ENCODE data around the gene BMP8B. TPM values are rescaled to one million over a fixed set of nuclear protein-coding genes. Genes with fewer than 3 reads are reported as not detected.
"Not testable (repeated sequence)": the region's sequence is repeated elsewhere in the genome, so short reads cannot be mapped to it uniquely, and the experiment has no call there.

The BMP8B gene
- total RNA-seq, 1 experiment from 2014 or later: 12.6 TPM

DNA sequence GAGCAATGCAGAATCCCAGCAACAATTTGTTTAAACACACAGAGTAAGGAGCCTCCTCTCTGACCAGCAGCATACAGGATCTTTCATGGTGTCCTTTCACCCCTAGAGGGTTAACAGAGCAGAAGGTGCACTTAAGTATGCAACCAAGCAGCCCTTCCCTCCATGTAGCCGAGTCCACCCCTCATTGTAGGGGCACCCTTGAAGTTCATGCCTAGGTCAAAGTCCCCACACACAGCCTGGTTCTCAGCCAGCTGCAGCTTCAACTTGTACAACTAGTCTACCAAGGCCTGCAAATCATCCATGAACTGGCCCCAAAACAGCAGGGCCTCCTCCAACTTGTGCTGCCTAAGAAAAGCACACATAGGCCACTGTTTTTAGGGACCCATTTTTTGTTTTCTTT is 7.0 kb upstream of the BMP8B start:
- H3K4me1 ChIP-seq: peaks cover 9% of the 10 kb centered on the region
- no peak overlapping the region for H3K4me3 ChIP-seq
- no peak for DNase-seq
- H3K27me3 ChIP-seq: no peaks in the 10 kb centered on the region
- H3K36me3 ChIP-seq: no peaks in the 10 kb centered on the region
- H3K27ac ChIP-seq: no peak overlapping the region
- no peaks in the 10 kb centered on the region for H3K9me3 ChIP-seq (replicated peaks)

DNA sequence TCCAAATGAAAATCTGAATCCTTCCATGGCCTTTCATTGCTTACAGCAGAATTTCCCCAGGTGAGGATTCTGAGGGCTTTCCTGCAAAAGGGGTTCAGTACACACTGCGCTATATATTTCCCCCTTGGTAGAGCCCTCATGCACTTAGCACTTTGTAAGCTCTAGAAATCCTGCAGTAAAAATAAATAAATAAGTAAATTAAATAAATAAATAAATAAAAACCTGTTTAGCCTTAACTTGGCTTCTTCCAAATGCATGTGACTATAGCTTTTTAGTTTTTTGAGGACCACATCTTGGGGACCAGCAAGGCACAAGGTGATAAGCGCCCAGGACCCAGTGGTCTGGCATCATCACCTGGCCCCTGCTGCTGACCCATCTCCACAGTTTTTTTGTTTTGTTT is 3.2 kb upstream of the BMP8B start:
- H3K36me3 ChIP-seq: no peaks in the 10 kb centered on the region
- H3K4me3 ChIP-seq: no peak overlapping the region
- no peaks in the 10 kb centered on the region; the same call in 1 of the 2 replicates for H3K4me1 ChIP-seq
- no peaks in the 10 kb centered on the region for H3K9me3 ChIP-seq (replicated peaks)
- no peak for DNase-seq
- no peaks in the 10 kb centered on the region for H3K27me3 ChIP-seq
- H3K27ac ChIP-seq: no peak overlapping the region

GRCh38 chr1:39789571-39790110 is 976 bp upstream of the BMP8B start:
- Histone ChIP-seq H3K27me3 (no peaks in the 10 kb centered on the region), H3K4me3 (peak overlapping the region; percentile 64), H3K36me3 (no peaks in the 10 kb centered on the region), H3K27ac (no peak overlapping the region), H3K9me3 (replicated peaks) (no peaks in the 10 kb centered on the region), H3K4me1 (peaks cover 10% of the 10 kb centered on the region)
- DNase-seq: no peak

GRCh38 chr1:39788426-39788757 is 273 bp downstream of the BMP8B start:
- no peaks in the 10 kb centered on the region for H3K27me3 ChIP-seq

DNA sequence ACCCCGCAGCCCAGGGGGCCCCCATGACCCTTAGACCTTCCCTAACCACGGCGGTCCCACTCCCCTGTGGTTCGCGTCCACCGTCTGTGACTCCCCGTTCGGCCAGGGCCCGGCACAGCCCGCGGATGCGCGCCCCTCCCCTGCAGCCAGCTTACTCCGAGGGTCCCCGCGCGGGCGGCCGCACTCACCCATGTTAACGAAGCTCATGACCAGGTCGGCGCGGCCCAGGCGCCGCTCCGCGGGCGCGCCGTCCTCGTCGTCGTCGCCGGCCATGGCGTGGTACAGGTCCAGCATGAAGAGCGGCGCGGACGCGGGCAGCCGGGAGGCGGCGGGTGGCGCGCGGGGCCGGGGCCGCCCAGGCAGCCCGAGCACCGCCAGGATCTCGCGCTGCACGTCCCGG is 701 bp downstream of the BMP8B start:
- DNase-seq; H3K9me3 ChIP-seq (replicated peaks); H3K27ac ChIP-seq; H3K36me3 ChIP-seq; H3K27me3 ChIP-seq: not testable (repeated sequence)
- peaks cover 10% of the 10 kb centered on the region for H3K4me1 ChIP-seq
- peak overlapping the region; percentile 64 for H3K4me3 ChIP-seq

More at GRCh38 chr1:39788426-39788757, 273 bp downstream of the BMP8B start:
- Histone ChIP-seq H3K4me3 (peak overlapping the region; percentile 64), H3K9me3 (replicated peaks) (no peaks in the 10 kb centered on the region), H3K36me3 (no peaks in the 10 kb centered on the region), H3K4me1 (peaks cover 10% of the 10 kb centered on the region), H3K27ac (no peak overlapping the region)
- DNase-seq: no peak

- Histone ChIP-seq H3K9me3 (replicated peaks) (no peaks in the 10 kb centered on the region), H3K27ac (no peak overlapping the region), H3K4me1 (peaks cover 10% of the 10 kb centered on the region), H3K36me3 (no peaks in the 10 kb centered on the region), H3K27me3 (no peaks in the 10 kb centered on the region), H3K4me3 (peak overlapping the region; percentile 64)
- no peak for DNase-seq
Observed at GRCh38 chr1:39787468-39787867, 1.2 kb downstream of the BMP8B start.

DNA sequence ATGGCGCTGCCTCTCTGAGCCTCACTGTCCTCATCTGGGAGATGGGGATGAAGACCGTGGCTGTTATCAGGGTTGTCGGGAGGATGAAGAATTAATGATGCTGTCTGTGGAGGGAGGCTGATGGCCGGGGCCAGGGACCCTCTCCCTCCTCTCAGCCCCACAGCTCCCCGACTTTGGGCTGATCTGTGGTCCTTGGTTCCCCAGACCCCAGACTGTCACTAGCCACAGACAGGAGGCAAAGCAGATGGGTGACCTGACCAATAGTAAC is 1.6 kb downstream of the BMP8B start:
- not testable (repeated sequence) for H3K9me3 ChIP-seq (replicated peaks); H3K27me3 ChIP-seq; H3K27ac ChIP-seq; H3K36me3 ChIP-seq; H3K4me3 ChIP-seq; DNase-seq
- peaks cover 10% of the 10 kb centered on the region for H3K4me1 ChIP-seq

DNA sequence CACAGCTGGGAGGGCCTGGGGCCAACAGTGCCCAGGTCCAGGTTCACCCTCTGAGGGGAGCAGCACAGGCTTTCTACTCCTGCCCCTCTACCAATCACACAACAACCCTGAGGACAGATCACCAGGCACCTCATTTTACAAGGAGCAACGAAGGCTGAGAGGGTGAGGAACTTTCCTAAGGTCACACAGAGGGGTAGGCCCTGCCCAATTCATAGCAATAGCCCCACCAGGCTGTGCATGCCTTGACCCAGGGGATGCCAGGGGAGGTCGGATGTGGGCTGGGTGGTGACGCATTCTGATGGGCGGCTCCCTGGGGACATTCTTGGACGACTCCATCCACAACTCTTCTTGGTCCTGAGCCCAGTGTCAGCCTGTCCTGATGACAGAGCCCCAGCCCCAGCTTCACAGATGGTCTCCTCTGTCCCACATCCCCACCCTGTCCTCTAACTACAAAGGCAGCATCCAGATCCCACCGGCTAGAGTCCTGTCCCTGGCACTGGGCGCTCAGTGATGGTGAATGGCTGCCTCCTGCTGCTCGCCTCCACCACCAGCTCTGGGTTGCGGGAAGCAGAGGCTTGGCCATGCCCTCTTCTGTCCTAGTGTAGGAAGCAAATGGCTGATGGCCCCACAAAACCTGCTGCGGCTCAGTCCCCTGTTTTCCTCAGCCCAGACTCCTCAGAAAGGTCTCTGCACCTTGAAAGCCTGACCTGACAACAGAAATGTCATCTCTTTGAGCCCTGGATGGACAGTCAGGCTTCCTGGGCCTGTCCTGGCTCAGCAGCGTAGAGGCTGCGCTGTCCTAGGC is 2.2 kb downstream of the BMP8B start:
- not testable (repeated sequence) for H3K27me3 ChIP-seq; H3K4me3 ChIP-seq; H3K9me3 ChIP-seq (replicated peaks); H3K36me3 ChIP-seq
- peaks cover 10% of the 10 kb centered on the region for H3K4me1 ChIP-seq
- peak; percentile 38 to 50 for DNase-seq
- peak overlapping the region; percentile 85 for H3K27ac ChIP-seq

GRCh38 chr1:39782685-39783084 is 6.0 kb downstream of the BMP8B start:
- H3K4me3 ChIP-seq; H3K36me3 ChIP-seq; H3K27me3 ChIP-seq; DNase-seq; H3K9me3 ChIP-seq (replicated peaks); H3K27ac ChIP-seq: not testable (repeated sequence)
- peaks cover 10% of the 10 kb centered on the region for H3K4me1 ChIP-seq

GRCh38 chr1:39782103-39782502 is 6.6 kb downstream of the BMP8B start:
- no peak overlapping the region for H3K27ac ChIP-seq
- no peaks in the 10 kb centered on the region for H3K27me3 ChIP-seq
- H3K4me1 ChIP-seq: peaks cover 14% of the 10 kb centered on the region

GRCh38 chr1:39781349-39781715 is 7.3 kb downstream of the BMP8B start:
- no peak for DNase-seq
- Histone ChIP-seq H3K27me3 (no peaks in the 10 kb centered on the region), H3K9me3 (replicated peaks) (no peaks in the 10 kb centered on the region)

More at GRCh38 chr1:39782103-39782502, 6.6 kb downstream of the BMP8B start:
- H3K4me3 ChIP-seq: no peak overlapping the region
- DNase-seq: no peak
- H3K9me3 ChIP-seq (replicated peaks): no peaks in the 10 kb centered on the region
- no peaks in the 10 kb centered on the region for H3K36me3 ChIP-seq

DNA sequence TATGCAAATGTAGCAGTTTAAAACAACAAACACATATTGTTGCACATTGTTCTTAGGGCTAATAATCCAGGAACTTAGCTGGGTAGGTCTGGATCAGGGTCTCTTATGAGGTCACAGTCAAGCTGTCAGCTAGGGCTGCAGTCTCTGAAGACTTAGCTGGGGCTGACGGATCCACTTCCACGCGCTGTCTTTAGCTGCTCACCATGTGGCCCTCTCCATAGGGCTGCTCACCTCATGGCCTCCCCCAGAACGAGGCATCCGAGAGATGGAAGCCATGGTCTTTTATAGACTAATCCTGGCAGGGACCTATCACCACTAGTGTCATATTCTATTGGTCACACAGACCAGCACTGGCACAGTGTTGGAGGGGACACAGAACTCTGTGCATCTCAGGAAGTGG is 8.8 kb downstream of the BMP8B start:
- H3K27ac ChIP-seq: no peak overlapping the region
- DNase-seq: no peak
- H3K36me3 ChIP-seq: no peaks in the 10 kb centered on the region
- no peaks in the 10 kb centered on the region for H3K9me3 ChIP-seq (replicated peaks)
- no peaks in the 10 kb centered on the region for H3K27me3 ChIP-seq
- peaks cover 15% of the 10 kb centered on the region for H3K4me1 ChIP-seq
- H3K4me3 ChIP-seq: no peak overlapping the region

More at GRCh38 chr1:39781349-39781715, 7.3 kb downstream of the BMP8B start:
- H3K4me1 ChIP-seq: peaks cover 21% of the 10 kb centered on the region
- H3K27ac ChIP-seq: no peak overlapping the region
- no peak overlapping the region for H3K4me3 ChIP-seq
- H3K36me3 ChIP-seq: no peaks in the 10 kb centered on the region

- H3K4me1 ChIP-seq: peaks cover 15% of the 10 kb centered on the region
- H3K9me3 ChIP-seq (replicated peaks): no peaks in the 10 kb centered on the region
- H3K4me3 ChIP-seq: no peak overlapping the region
- no peak for DNase-seq
- H3K27me3 ChIP-seq: no peaks in the 10 kb centered on the region
- H3K27ac ChIP-seq: no peak overlapping the region
- H3K36me3 ChIP-seq: no peaks in the 10 kb centered on the region
Observed at GRCh38 chr1:39779137-39779536, 9.5 kb downstream of the BMP8B start.

DNA sequence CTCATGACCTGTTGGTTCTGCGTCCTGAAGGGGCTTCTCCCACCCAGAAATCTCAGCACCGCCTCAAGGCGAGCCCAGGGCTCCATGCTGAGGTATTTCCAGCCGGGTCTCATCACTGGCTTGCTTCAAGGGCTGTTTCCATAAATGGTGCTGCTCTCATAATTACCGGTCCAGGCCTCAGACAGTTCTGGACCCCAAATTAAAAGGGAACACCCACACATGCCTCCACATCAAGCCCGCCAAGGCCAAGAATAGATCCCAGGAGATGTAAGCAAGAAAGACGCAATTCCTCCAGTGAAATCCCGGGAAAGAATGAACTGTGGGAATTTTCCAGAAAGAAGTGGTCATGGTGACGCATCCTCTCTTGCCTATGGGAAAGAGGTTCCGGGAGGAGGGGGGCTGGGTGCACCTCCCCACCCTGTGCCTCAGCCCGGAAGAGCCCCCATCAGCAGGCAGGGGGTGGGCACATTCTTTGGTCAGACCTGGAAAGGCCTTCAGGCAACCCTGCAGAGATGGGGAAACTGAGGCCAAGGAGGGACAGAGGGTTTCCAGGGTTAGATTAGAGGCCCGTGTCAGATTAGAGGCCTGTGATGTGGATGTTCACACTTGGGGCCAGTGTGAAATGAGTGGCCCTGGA is 10.1 kb downstream of the BMP8B start:
- H3K27ac ChIP-seq; DNase-seq; H3K4me3 ChIP-seq; H3K9me3 ChIP-seq (replicated peaks); H3K36me3 ChIP-seq; H3K27me3 ChIP-seq: not testable (repeated sequence)
- peaks cover 15% of the 10 kb centered on the region for H3K4me1 ChIP-seq

- H3K9me3 ChIP-seq (replicated peaks); H3K27me3 ChIP-seq; DNase-seq; H3K27ac ChIP-seq; H3K4me3 ChIP-seq; H3K36me3 ChIP-seq: not testable (repeated sequence)
- H3K4me1 ChIP-seq: peaks cover 15% of the 10 kb centered on the region
Observed at GRCh38 chr1:39777896-39778295, 10.8 kb downstream of the BMP8B start.

- no peaks in the 10 kb centered on the region for H3K27me3 ChIP-seq
- no peak for DNase-seq
- no peak overlapping the region for H3K27ac ChIP-seq
- H3K9me3 ChIP-seq (replicated peaks): no peaks in the 10 kb centered on the region
- H3K36me3 ChIP-seq: no peaks in the 10 kb centered on the region
- H3K4me3 ChIP-seq: no peak overlapping the region
- peaks cover 15% of the 10 kb centered on the region for H3K4me1 ChIP-seq
Observed at GRCh38 chr1:39777306-39777705, 11.4 kb downstream of the BMP8B start.

All from SJCRH30 (cell line).